SU-DHL-6 (cell line): ENCODE results near the gene COX7A2.

Experiments
- H2AFZ ChIP-seq: fragments of 200-600 bp; sonication (generic); 2 replicates; pipeline ENCODE4 v1.6.1; 2014; ENCODE audit warnings: low read depth, mild to moderate bottlenecking, moderate library complexity, mixed read lengths, antibody characterized with exemption, low read length; ENCODE audit not compliant: severe bottlenecking
- H3F3A ChIP-seq: fragments of 200-600 bp; shearing (Covaris generic); 2 replicates; pipeline ENCODE4 v1.6.0; 2016; ENCODE audit warnings: antibody characterized with exemption, mild to moderate bottlenecking; ENCODE audit not compliant: insufficient read depth
- H3K27ac ChIP-seq: fragments of 200-600 bp; sonication (generic); 2 replicates; pipeline ENCODE4 v1.5.1; 2016; ENCODE audit warnings: low read depth, mild to moderate bottlenecking, low read length, moderate library complexity, mixed read lengths
- H3K27me3 ChIP-seq: fragments of 200-600 bp; sonication (generic), shearing (Covaris generic); 2 replicates; pipeline ENCODE4 v1.6.0; 2014; ENCODE audit warnings: mild to moderate bottlenecking, low read length
- H3K36me3 ChIP-seq: fragments of 200-600 bp; sonication (generic); 2 replicates; pipeline ENCODE4 v1.6.1; 2014; ENCODE audit warnings: mild to moderate bottlenecking, low read length, mixed read lengths
- H3K4me2 ChIP-seq: fragments of 300-600, 200-600 bp; shearing (Covaris generic), sonication (generic); 2 replicates; pipeline ENCODE4 v1.6.0; 2014; ENCODE audit warnings: low read length, low read depth, mild to moderate bottlenecking; ENCODE audit not compliant: poor library complexity, severe bottlenecking
- H3K4me3 ChIP-seq: fragments of 200-600 bp; sonication (generic); 2 replicates; pipeline ENCODE4 v1.5.1; 2014; ENCODE audit warnings: antibody characterized with exemption, low read length, mild to moderate bottlenecking, mixed read lengths; ENCODE audit not compliant: insufficient read depth, poor library complexity, severe bottlenecking
- H3K79me2 ChIP-seq: fragments of 200-600 bp; sonication (generic); 2 replicates; pipeline ENCODE4 v1.6.1; 2014; ENCODE audit warnings: mild to moderate bottlenecking, low read length, moderate library complexity; ENCODE audit not compliant: insufficient read depth
- H3K9ac ChIP-seq: fragments of 200-600 bp; sonication (generic); 2 replicates; pipeline ENCODE4 v1.7.0; 2014; ENCODE audit warnings: mild to moderate bottlenecking, low read length
- H3K9me2 ChIP-seq: fragments of 200-600 bp; sonication (generic); replicated peaks from 2 replicates; pipeline ENCODE4 v1.6.1; 2014; ENCODE audit warnings: low read length; ENCODE audit not compliant: insufficient read depth
- H3K9me3 ChIP-seq: fragments of 200-600 bp; sonication (generic); 2 replicates; pipeline ENCODE4 v1.6.1; 2014; ENCODE audit warnings: low read length, mixed read lengths; ENCODE audit not compliant: insufficient read depth
- H4K20me1 ChIP-seq: fragments of 200-600 bp; sonication (generic); 2 replicates; pipeline ENCODE4 v1.6.1; 2014; ENCODE audit warnings: low read depth, mild to moderate bottlenecking, antibody characterized with exemption, low read length, moderate library complexity, mixed read lengths
- EZH2phosphoT487 ChIP-seq: fragments of 200-600 bp; sonication (generic), shearing (Covaris generic); conservative IDR thresholded peaks from 2 replicates; pipeline ENCODE4 v1.6.1; 2018; ENCODE audit warnings: mild to moderate bottlenecking, antibody characterized with exemption, low read length, moderate library complexity, mixed read lengths
- TF ChIP-seq, protein P1 (sequence below): fragments of 200-600 bp; sonication (generic); IDR thresholded peaks from one replicate; pipeline ENCODE4 v1.5.1; 2017; ENCODE audit warnings: antibody characterized with exemption, mild to moderate bottlenecking, low read length, moderate library complexity; ENCODE audit not compliant: insufficient read depth, poor library complexity, severe bottlenecking

COX7A2 gene

DNA sequence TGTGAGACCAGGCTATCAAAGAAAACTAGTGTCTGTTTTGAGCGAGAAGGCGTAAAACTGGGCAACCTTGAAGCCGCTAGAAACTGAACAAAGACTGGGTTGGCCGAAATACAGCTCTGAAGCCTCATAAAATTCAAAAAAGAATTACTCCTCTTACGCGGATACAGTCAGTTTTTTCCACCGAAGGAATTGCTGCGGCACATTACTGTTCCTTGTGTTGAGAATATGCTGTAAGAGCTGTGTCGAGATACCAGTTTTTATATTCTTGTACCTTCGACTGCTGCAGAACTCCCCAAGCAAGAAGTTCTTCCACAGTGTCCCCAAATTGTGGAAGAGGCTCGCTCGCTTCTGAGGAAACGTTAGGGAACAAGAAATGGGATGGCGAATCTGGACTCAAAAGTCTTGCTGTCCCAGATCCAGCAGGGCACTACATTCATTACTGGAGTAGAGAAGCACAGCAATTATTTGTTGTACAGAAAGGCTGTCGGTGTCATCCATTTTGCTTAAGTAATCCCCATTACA lies 523 bp upstream of the COX7A2 start:
- Histone ChIP-seq H3K36me3 (peaks cover 19% of the 10 kb centered on the region), H3K9ac (peak overlapping the region; percentile 90), H3F3A (peaks cover 6% of the 10 kb centered on the region; the same call in 1 of the 2 replicates), H3K4me2 (peak overlapping the region; percentile 84), H3K9me2 (no peaks in the 10 kb centered on the region), H3K27ac (no peak overlapping the region), H2AFZ (peak overlapping the region; percentile 89), H3K9me3 (no peaks in the 10 kb centered on the region), H4K20me1 (peaks cover 5% of the 10 kb centered on the region; the same call in 1 of the 2 replicates), H3K79me2 (peaks cover 33% of the 10 kb centered on the region), H3K4me3 (peak overlapping the region; percentile 93), H3K27me3 (no peaks in the 10 kb centered on the region)
- TF ChIP-seq EZH2phosphoT487 = no peak
- TF ChIP-seq, protein P1, sequence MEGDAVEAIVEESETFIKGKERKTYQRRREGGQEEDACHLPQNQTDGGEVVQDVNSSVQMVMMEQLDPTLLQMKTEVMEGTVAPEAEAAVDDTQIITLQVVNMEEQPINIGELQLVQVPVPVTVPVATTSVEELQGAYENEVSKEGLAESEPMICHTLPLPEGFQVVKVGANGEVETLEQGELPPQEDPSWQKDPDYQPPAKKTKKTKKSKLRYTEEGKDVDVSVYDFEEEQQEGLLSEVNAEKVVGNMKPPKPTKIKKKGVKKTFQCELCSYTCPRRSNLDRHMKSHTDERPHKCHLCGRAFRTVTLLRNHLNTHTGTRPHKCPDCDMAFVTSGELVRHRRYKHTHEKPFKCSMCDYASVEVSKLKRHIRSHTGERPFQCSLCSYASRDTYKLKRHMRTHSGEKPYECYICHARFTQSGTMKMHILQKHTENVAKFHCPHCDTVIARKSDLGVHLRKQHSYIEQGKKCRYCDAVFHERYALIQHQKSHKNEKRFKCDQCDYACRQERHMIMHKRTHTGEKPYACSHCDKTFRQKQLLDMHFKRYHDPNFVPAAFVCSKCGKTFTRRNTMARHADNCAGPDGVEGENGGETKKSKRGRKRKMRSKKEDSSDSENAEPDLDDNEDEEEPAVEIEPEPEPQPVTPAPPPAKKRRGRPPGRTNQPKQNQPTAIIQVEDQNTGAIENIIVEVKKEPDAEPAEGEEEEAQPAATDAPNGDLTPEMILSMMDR = no peak

DNA sequence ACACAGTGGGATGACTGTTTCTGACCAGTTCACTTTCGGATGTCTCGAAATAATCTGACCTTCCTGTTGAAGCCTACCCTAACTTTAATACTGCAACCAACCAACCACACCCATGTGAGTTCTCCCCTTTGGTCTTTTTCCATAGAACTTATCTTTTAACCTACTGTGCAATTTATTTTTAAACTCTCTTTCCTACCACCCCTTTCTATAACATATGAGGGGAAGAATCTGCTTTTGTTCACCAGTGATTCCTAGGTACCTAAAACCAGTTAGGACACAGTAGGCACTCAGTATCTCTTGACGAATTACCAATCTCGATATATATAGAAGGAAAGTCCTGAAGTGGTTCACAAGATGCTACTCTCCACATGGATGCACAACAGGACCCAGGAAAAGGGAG lies 7.0 kb downstream of the COX7A2 start:
- Histone ChIP-seq H3K27me3 (no peaks in the 10 kb centered on the region), H3K36me3 (peaks cover 29% of the 10 kb centered on the region), H3K9ac (no peak overlapping the region), H3F3A (peaks cover 16% of the 10 kb centered on the region; the same call in 1 of the 2 replicates), H3K79me2 (peaks cover 14% of the 10 kb centered on the region), H3K4me3 (no peak overlapping the region), H3K27ac (no peak overlapping the region), H3K4me2 (no peak overlapping the region), H3K9me2 (no peaks in the 10 kb centered on the region), H2AFZ (no peak overlapping the region), H4K20me1 (peaks cover 5% of the 10 kb centered on the region; the same call in 1 of the 2 replicates), H3K9me3 (no peaks in the 10 kb centered on the region)
- no peak for TF ChIP-seq EZH2phosphoT487
- TF ChIP-seq, protein P1 = no peak

DNA sequence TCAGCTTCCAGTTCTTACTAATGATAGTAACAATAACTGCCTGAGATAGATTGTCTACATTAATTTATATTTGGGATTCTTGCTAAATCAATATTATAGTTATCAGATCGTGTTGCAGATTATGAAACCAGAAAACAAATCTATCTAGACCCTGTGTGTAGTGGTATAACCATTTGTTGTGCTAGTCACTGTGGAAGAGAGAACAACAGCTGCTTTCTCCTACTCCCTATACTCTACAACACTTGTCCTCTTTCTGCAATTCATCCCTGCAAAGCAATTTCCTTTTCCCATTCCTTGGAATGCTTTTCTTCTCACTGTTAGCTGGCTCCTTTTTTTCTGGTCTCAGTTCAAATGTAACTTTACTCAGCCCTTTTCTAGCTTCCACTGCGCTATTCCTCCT lies 8.3 kb downstream of the COX7A2 start:
- H3K4me2 ChIP-seq = no peak overlapping the region
- H3F3A ChIP-seq = 0 out of 2 replicates have a peak, but pooled peaks cover 11% of the 10 kb centered on the region
- TF ChIP-seq EZH2phosphoT487 = no peak
- TF ChIP-seq, protein P1 = no peak
- no peaks in the 10 kb centered on the region for H3K9me3 ChIP-seq
- H3K9me2 ChIP-seq = no peaks in the 10 kb centered on the region
- H3K4me3 ChIP-seq = no peak overlapping the region
- peaks cover 18% of the 10 kb centered on the region for H3K36me3 ChIP-seq
- peaks cover under 1% of the 10 kb centered on the region; the same call in 1 of the 2 replicates for H3K79me2 ChIP-seq
- H4K20me1 ChIP-seq = no peaks in the 10 kb centered on the region
- H3K27ac ChIP-seq = no peak overlapping the region
- no peak overlapping the region for H2AFZ ChIP-seq
- no peak overlapping the region for H3K9ac ChIP-seq
- H3K27me3 ChIP-seq = no peaks in the 10 kb centered on the region
